GM06990 (cell line): ENCODE data around the gene HID1.

Experiments used
- DNase-seq: peaks from one replicate; pipeline ENCODE4 v3.0.0-alpha.2; 2011; ENCODE audit not compliant: insufficient read length; ENCODE audit errors: extremely low read depth
- H3K27me3 ChIP-seq: replicated peaks from 2 replicates; pipeline ENCODE4 v1.6.0; 2011; ENCODE audit warnings: low read length; ENCODE audit not compliant: control insufficient read depth, insufficient read depth
- H3K36me3 ChIP-seq: 2 replicates; pipeline ENCODE4 v1.5.1; 2011; ENCODE audit warnings: low read length; ENCODE audit not compliant: control insufficient read depth, insufficient read depth
- H3K4me3 ChIP-seq: replicated peaks from 2 replicates; pipeline ENCODE4 v1.5.1; 2011; ENCODE audit warnings: low read depth, mild to moderate bottlenecking, control low read depth, low read length
- CTCF ChIP-seq: IDR thresholded peaks from 2 replicates; pipeline ENCODE4 v1.5.1; 2011; ENCODE audit warnings: low read length, control low read depth, mild to moderate bottlenecking, inconsistent platforms; ENCODE audit not compliant: insufficient read depth, poor library complexity, severe bottlenecking

HID1 gene, protein sequence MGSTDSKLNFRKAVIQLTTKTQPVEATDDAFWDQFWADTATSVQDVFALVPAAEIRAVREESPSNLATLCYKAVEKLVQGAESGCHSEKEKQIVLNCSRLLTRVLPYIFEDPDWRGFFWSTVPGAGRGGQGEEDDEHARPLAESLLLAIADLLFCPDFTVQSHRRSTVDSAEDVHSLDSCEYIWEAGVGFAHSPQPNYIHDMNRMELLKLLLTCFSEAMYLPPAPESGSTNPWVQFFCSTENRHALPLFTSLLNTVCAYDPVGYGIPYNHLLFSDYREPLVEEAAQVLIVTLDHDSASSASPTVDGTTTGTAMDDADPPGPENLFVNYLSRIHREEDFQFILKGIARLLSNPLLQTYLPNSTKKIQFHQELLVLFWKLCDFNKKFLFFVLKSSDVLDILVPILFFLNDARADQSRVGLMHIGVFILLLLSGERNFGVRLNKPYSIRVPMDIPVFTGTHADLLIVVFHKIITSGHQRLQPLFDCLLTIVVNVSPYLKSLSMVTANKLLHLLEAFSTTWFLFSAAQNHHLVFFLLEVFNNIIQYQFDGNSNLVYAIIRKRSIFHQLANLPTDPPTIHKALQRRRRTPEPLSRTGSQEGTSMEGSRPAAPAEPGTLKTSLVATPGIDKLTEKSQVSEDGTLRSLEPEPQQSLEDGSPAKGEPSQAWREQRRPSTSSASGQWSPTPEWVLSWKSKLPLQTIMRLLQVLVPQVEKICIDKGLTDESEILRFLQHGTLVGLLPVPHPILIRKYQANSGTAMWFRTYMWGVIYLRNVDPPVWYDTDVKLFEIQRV

DNA sequence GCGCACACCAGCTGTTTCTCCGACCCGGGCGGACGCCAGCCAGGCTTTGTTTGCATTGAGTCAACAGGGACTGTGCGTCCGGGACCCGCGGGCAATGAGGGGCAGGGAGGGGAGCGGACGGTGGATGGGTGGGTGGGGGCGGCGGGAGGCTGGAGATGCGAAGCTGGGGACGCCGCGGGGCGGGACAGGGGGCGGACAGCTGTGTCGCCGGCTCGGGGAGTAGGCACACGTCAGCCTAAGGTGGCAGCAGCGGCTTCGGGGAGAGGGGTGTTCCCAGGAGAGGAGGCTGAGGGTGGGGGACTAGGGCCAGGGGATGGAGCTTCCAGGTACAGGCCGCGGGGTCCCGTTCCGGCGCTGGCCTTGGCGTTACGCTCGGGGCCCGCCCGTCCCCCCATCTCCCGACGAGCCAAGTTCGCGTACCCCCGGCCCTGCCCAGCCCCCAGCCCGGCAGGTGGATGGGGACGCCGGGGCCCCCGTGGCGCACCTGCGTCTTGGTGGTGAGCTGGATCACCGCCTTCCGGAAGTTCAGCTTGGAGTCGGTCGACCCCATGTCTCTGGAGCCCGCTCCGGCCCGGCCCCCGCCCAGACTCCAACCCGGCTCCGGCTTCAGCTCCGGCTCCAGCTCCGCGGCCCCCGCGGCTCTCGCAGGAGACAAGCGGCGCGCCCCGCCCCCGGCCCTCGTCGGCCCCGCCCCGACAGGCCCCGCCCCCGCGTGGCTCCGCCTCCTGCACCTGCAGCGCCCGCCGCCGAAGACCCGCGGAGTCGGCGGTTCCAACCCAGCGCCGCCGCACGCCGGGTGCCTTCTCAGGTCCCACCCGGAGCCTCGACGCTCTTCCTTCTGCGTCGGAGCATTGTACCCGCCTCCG, at the start of gene HID1:
HID1 (minus strand) TSS at position 653 of the 866 bp plus-strand sequence; CDS start at position 550, 103 bp downstream.
- no peak for TF ChIP-seq CTCF
- Histone ChIP-seq H3K4me3 (peak within 1 kb of the TSS; percentile 63), H3K27me3 (peaks cover 4% of the 10 kb centered on the region), H3K36me3 (no peaks in the 10 kb centered on the region)
- DNase-seq: peak; percentile 61

DNA sequence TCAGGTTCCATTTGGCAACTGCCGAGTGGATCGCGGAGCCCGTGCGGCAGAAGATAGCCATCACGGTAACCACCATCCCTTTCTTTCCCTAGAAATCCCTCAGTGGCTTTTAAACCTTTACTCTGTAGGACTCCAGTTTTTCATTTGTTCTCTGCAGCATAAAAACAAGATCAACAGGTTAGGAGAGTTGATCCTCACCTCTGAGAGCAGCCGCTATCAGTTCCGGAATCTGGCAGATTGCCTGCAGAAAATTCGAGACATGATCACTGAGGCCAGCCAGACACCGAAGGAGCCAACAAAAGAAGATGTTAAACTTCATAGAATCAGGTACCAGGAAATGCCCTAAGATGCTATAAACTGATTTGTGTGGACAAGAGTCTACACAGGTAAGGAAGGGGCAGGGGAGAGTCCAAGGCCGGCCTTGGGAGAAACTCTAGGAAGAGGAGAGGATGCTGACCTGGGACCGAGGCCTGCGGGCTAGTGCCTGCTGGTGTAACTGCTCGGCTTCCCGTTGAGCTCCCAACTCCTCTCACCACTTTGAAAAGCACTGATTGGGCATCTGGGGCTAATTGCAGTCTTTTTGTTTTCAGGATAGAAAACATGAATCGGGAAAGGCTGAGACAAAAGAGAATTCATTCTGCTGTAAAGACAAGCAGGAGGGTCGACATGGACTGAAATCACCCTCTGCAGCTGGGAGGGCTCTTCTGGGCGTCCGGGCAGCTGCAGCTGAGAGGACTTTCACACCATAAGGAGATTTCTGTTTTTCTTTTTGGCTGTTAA, 48.0 kb upstream of the HID1 start:
- Histone ChIP-seq H3K27me3 (no peaks in the 10 kb centered on the region), H3K4me3 (no peak overlapping the region), H3K36me3 (peaks cover 21% of the 10 kb centered on the region)
- no peak for TF ChIP-seq CTCF
- DNase-seq: no peak

- no peak for DNase-seq
- no peak for TF ChIP-seq CTCF
- H3K4me3 ChIP-seq: no peak overlapping the region
- H3K27me3 ChIP-seq: no peaks in the 10 kb centered on the region
- H3K36me3 ChIP-seq: peaks cover 21% of the 10 kb centered on the region
These were observed 47.2 kb upstream of the HID1 start for GRCh38 chr17:75019710-75020109.

GRCh38 chr17:75019146-75019545, 46.6 kb upstream of the HID1 start:
- Histone ChIP-seq H3K36me3 (peaks cover 21% of the 10 kb centered on the region), H3K27me3 (no peaks in the 10 kb centered on the region), H3K4me3 (no peak overlapping the region)
- no peak for TF ChIP-seq CTCF
- DNase-seq: no peak

DNA sequence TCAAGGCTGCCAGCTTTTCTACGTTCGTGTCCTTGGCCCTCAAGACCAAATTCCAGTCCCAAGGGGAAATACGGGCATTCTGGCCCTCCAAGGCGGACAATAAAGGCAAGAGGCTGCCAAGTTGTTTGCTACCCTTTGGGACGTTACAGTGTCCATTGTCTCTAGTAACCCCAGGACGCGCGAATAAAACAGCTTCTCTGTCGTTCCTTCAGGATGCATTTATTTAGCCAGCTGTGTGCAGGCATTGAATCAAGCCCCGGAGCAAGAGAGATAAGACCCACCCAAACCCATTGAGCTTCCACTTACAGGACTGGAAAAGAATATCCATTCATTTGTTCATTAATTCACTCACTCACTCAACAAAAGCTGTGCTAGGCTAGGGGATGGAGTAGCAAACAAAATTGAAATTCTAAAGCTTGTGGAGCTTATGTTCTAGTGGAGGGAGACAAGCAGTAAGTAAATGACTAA, 40.6 kb upstream of the HID1 start:
- no peak for DNase-seq
- TF ChIP-seq CTCF: no peak
- Histone ChIP-seq H3K27me3 (no peaks in the 10 kb centered on the region), H3K4me3 (peak overlapping the region; percentile 93), H3K36me3 (peaks cover 4% of the 10 kb centered on the region)
